K562 (cell line): Measurements from ENCODE around the gene SLBP.

Experiments
- CBFA2T2 ChIP-seq: fragments of 450-650 bp; conservative IDR thresholded peaks from 2 replicates; pipeline ENCODE4 v1.6.1; 2017; ENCODE audit warnings: mild to moderate bottlenecking
- JUN ChIP-seq, 2 experiments: sonication (generic) in 1 of 2; formaldehyde crosslinking in 1 of 2; IDR thresholded peaks; 2 replicates each; pipeline versions ENCODE4 v1.6.1 to v1.8.0; 2012 to 2022; ENCODE audit warnings: borderline replicate concordance in 2 of 2, mild to moderate bottlenecking in 2 of 2, improper control_type of control experiment in 1 of 2, low read depth in 1 of 2, low read length in 1 of 2, missing genetic modification reagents in 1 of 2
- NR2C2 ChIP-seq, 2 experiments: fragments of 200-800 bp in 1 of 2; sonication (Bioruptor generic) in 1 of 2; sonication (generic) in 1 of 2; formaldehyde crosslinking in 1 of 2; IDR thresholded peaks; 2 replicates each; pipeline versions ENCODE4 v1.6.1 to v1.8.0; 2016 to 2022; ENCODE audit warnings: mild to moderate bottlenecking in 1 of 2, missing compliant biosample characterization in 1 of 2, missing genetic modification characterization in 1 of 2, missing genetic modification reagents in 1 of 2
- SMAD4 ChIP-seq: fragments of 250-450 bp; sonication (Bioruptor Pico); conservative IDR thresholded peaks from 2 replicates; pipeline ENCODE4 v1.8.0; 2021; ENCODE audit warnings: inconsistent platforms, mild to moderate bottlenecking, moderate library complexity
- TAF1 ChIP-seq: IDR thresholded peaks from 2 replicates; pipeline ENCODE4 v1.6.1; 2011; ENCODE audit warnings: mild to moderate bottlenecking, low read length, moderate library complexity; ENCODE audit not compliant: insufficient read depth, control insufficient read depth, severe bottlenecking; ENCODE audit errors: extremely low read depth
- TBP ChIP-seq: optimal IDR thresholded peaks from 2 replicates; pipeline ENCODE3; 2011; ENCODE audit warnings: low read depth, low read length, improper control_type of control experiment
- TCF3 ChIP-seq: sonication (generic); formaldehyde crosslinking; IDR thresholded peaks from 2 replicates; pipeline ENCODE4 v1.4.0; 2020; ENCODE audit warnings: mild to moderate bottlenecking, missing genetic modification reagents
- ZZZ3 ChIP-seq: fragments of 450-650 bp; IDR thresholded peaks from 2 replicates; pipeline ENCODE4 v1.6.1; 2016; ENCODE audit warnings: antibody characterized with exemption, mild to moderate bottlenecking, moderate library complexity

GRCh38 chr4:1708581-1708980, 3.5 kb downstream of the SLBP start:
- TF ChIP-seq NR2C2 (CRISPR knock-in tag; IDR thresholded peaks at IDR 0.05) (no peak), NR2C2 (tag; IDR thresholded peaks at IDR 0.05) (no peak), TBP (no peak), TAF1 (no peak), SMAD4 (CRISPR knock-in tag) (no peak), CBFA2T2 (no peak), ZZZ3 (no peak), JUN (IDR thresholded peaks at IDR 0.05; ENCODE audit: borderline replicate concordance, low read depth, low read length) (no peak), JUN (CRISPR knock-in tag; IDR thresholded peaks at IDR 0.05; ENCODE audit: borderline replicate concordance) (no peak), TCF3 (no peak)
